Endothelial cell of umbilical vein (primary cell): Measurements from ENCODE around the gene TSPAN4. TPM values are rescaled to one million over a fixed set of nuclear protein-coding genes. Genes with fewer than 3 reads are reported as not detected.

Experiments
- BruUV-seq: library from RNA; stranded (reverse); fragments of 400-500 nt; replicated peaks from 2 replicates; lab custom pipeline; 2021; lab: Mats Ljungman, UMichigan
- CTCF ChIA-PET: fragments of 300-600, 350-600 bp; sonication (Branson Sonifier 250); formaldehyde crosslinking; loops from one replicate; lab custom pipeline; 2021; ENCODE audit warnings: antibody characterized with exemption, inconsistent platforms; lab: Charles Lee
- POLR2A ChIA-PET: fragments of 300-600, 350-600 bp; sonication (Branson Sonifier 250); formaldehyde crosslinking; loops from one replicate; lab custom pipeline; 2021; ENCODE audit warnings: antibody characterized with exemption, inconsistent platforms; lab: Charles Lee
- DNase-seq: peaks from one replicate; pipeline ENCODE4 v3.0.0-alpha.2; 2011; ENCODE audit warnings: low read depth, low spot score
- FAIRE-seq: peaks from 2 replicates; lab custom pipeline; 2011; peaks lifted over from hg19 to GRCh38; lab: Jason Lieb, UNC
- H2AFZ ChIP-seq: 2 replicates; pipeline ENCODE4 v1.6.0; 2012; ENCODE audit warnings: low read depth, low read length, control low read depth, inconsistent platforms
- H3K27ac ChIP-seq: 2 replicates; pipeline ENCODE4 v1.5.1; 2011; ENCODE audit warnings: low read depth, mild to moderate bottlenecking, control low read depth, low read length, moderate library complexity; ENCODE audit not compliant: insufficient read depth
- H3K27me3 ChIP-seq, 2 experiments: 2 replicates each; pipeline versions ENCODE4 v1.6.0 to v1.6.1; 2011; ENCODE audit warnings: low read length in 2 of 2, mixed read lengths in 1 of 2; ENCODE audit not compliant: control insufficient read depth in 2 of 2, insufficient read depth in 2 of 2
- H3K36me3 ChIP-seq, 2 experiments: 2 replicates in 1 of 2; 3 replicates in 1 of 2; pipeline ENCODE4 v1.5.1; 2011; ENCODE audit warnings: low read length in 2 of 2, mild to moderate bottlenecking in 1 of 2, moderate library complexity in 1 of 2; ENCODE audit not compliant: control insufficient read depth in 2 of 2, insufficient read depth in 2 of 2; ENCODE audit errors: extremely low read depth in 1 of 2
- H3K4me1 ChIP-seq: 3 replicates; pipeline ENCODE4 v1.5.1; 2011; ENCODE audit warnings: mild to moderate bottlenecking, low read length; ENCODE audit not compliant: control insufficient read depth, insufficient read depth; ENCODE audit errors: extremely low read depth
- H3K4me2 ChIP-seq: 2 replicates; pipeline ENCODE4 v1.6.1; 2011; ENCODE audit warnings: low read length, control low read depth, mixed read lengths; ENCODE audit not compliant: insufficient read depth
- H3K4me3 ChIP-seq, 3 experiments: fragments of 200-600 bp in 1 of 3; sonication (generic), shearing (Covaris generic) in 1 of 3; replicated peaks in 1 of 3; 2 replicates each; pipeline ENCODE4 v1.5.1; 2011 to 2016; ENCODE audit warnings: control low read depth in 3 of 3, low read length in 3 of 3, mild to moderate bottlenecking in 2 of 3, inconsistent platforms in 1 of 3, low read depth in 1 of 3, moderate library complexity in 1 of 3; ENCODE audit not compliant: insufficient read depth in 1 of 3
- H3K79me2 ChIP-seq: 2 replicates; pipeline ENCODE4 v1.6.0; 2012; ENCODE audit warnings: low read length, inconsistent platforms; ENCODE audit not compliant: control insufficient read depth, insufficient read depth
- H3K9ac ChIP-seq: replicated peaks from 2 replicates; pipeline ENCODE3; 2011; ENCODE audit warnings: low read length, control low read depth; ENCODE audit not compliant: insufficient read depth; ENCODE audit errors: extremely low read depth
- H3K9me1 ChIP-seq: replicated peaks from 3 replicates; pipeline ENCODE4 v1.6.0; 2011; ENCODE audit warnings: mild to moderate bottlenecking, low read length; ENCODE audit not compliant: control insufficient read depth, insufficient read depth; ENCODE audit errors: extremely low read depth
- H3K9me3 ChIP-seq: replicated peaks from 2 replicates; pipeline ENCODE4 v1.5.1; 2012; ENCODE audit warnings: low read length, inconsistent platforms; ENCODE audit not compliant: control insufficient read depth, insufficient read depth
- H4K20me1 ChIP-seq: replicated peaks from 2 replicates; pipeline ENCODE3; 2011; ENCODE audit warnings: mild to moderate bottlenecking, low read length; ENCODE audit not compliant: control insufficient read depth, insufficient read depth; ENCODE audit errors: extremely low read depth
- CTCF ChIP-seq, 2 donors: IDR thresholded peaks; 1 replicate in 1 of 2; 2 replicates in 1 of 2; pipeline ENCODE4 v1.5.1; 2011; ENCODE audit warnings: low read length in 2 of 2, mild to moderate bottlenecking in 2 of 2, moderate library complexity in 2 of 2, control low read depth in 1 of 2, inconsistent platforms in 1 of 2, low read depth in 1 of 2; ENCODE audit not compliant: insufficient read depth in 1 of 2; ENCODE audit errors: extremely low read depth in 1 of 2
- EZH2 ChIP-seq: IDR thresholded peaks from 2 replicates; pipeline ENCODE4 v1.6.1; 2012; ENCODE audit warnings: borderline replicate concordance, low read depth, mild to moderate bottlenecking, moderate library complexity, low read length, inconsistent platforms; ENCODE audit not compliant: severe bottlenecking
- FOS ChIP-seq: IDR thresholded peaks from 2 replicates; pipeline ENCODE4 v1.6.1; 2011; ENCODE audit warnings: mild to moderate bottlenecking, low read length, moderate library complexity, borderline replicate concordance; ENCODE audit not compliant: insufficient read depth
- GATA2 ChIP-seq: IDR thresholded peaks from 2 replicates; pipeline ENCODE4 v1.7.0; 2011; ENCODE audit warnings: low read depth, mild to moderate bottlenecking, moderate library complexity, mixed read lengths, low read length; ENCODE audit not compliant: insufficient read length, insufficient read depth
- JUN ChIP-seq: IDR thresholded peaks from 2 replicates; pipeline ENCODE4 v1.6.1; 2011; ENCODE audit warnings: borderline replicate concordance, low read depth; ENCODE audit not compliant: insufficient read length, insufficient read depth
- MAX ChIP-seq: IDR thresholded peaks from 2 replicates; pipeline ENCODE4 v1.6.1; 2011; ENCODE audit not compliant: insufficient read depth, insufficient read length
- MYC ChIP-seq: IDR thresholded peaks from one replicate; pipeline ENCODE4 v1.6.1; 2011; ENCODE audit warnings: mild to moderate bottlenecking, low read depth, low read length
- POLR2A ChIP-seq: IDR thresholded peaks from 2 replicates; pipeline ENCODE4 v1.6.1; 2012; ENCODE audit warnings: low read depth, mild to moderate bottlenecking, control low read depth, low read length
- POLR2AphosphoS5 ChIP-seq: IDR thresholded peaks from 2 replicates; pipeline ENCODE4 v1.6.1; 2012; ENCODE audit warnings: low read depth, mild to moderate bottlenecking, control low read depth, low read length, moderate library complexity; ENCODE audit not compliant: insufficient read depth
- dilution Hi-C: fragments of 300-500 bp; cut with MboI; formaldehyde crosslinking; loops from one replicate; pipeline ENCODE4 v1.15.0; 2019; ENCODE audit warnings: low sequenced_read_pairs; ENCODE audit not compliant: extremely low pct_ligation_motif_present
- intact Hi-C: fragments of 100-400 bp; cut with micrococcal nuclease; formaldehyde crosslinking; loops from one replicate; pipeline ENCODE4 v1.10.0; 2022
- polyA plus RNA-seq, 4 experiments: library from polyadenylated mRNA; depleted of rRNA in 3 of 4; stranded (reverse) in 3 of 4; unstranded in 1 of 4; fragments of >200 nt; gene quantifications; 2 replicates each; pipeline versions ENCODE4 v1.2.1 to v1.2.3, GENCODE V29; 2011 to 2012; ENCODE audit warnings: missing spikeins in 1 of 4
- total RNA-seq: library from RNA; stranded (reverse); gene quantifications from 2 replicates; pipeline ENCODE4 v1.2.3, GENCODE V29; 2021

Gene TSPAN4
- total and polyA plus RNA-seq, 2 donors (not counting 3 experiments of a cell fraction or from before 2014, with no cell fraction given): 114 to 199 TPM

- Histone ChIP-seq H3K27ac (no peak overlapping the region), H3K36me3 (peaks cover 0 to 2% of the 10 kb centered on the region in 2 experiments), H3K4me2 (no peak overlapping the region), H3K9me1 (no peaks in the 10 kb centered on the region), H3K4me1 (no peaks in the 10 kb centered on the region), H3K27me3 (no peaks in the 10 kb centered on the region), H3K9me3 (no peaks in the 10 kb centered on the region), H4K20me1 (no peaks in the 10 kb centered on the region), H2AFZ (no peak overlapping the region), H3K4me3 (no peak overlapping the region), H3K9ac (no peak overlapping the region), H3K79me2 (no peaks in the 10 kb centered on the region)
- dilution Hi-C loops (no loop called here), intact Hi-C loops (no loop called here)
- no peak for DNase-seq
- POLR2A ChIA-PET: no interaction called here
- CTCF ChIA-PET: no interaction called here
- no TSS peak for BruUV-seq
- no peak for TF ChIP-seq MYC
- TF ChIP-seq FOS: no peak
- TF ChIP-seq GATA2: no peak
- TF ChIP-seq MAX: no peak
- TF ChIP-seq POLR2A: no peak
- no peak for TF ChIP-seq CTCF (IDR thresholded peaks at IDR 0.05; ENCODE audit: extremely low read depth in 1 of 2, insufficient read depth in 1 of 2, low read depth in 1 of 2, low read length in 2 of 2)
- no peak for TF ChIP-seq POLR2AphosphoS5
- TF ChIP-seq EZH2: no peak
- no peak for TF ChIP-seq JUN
- no peak for FAIRE-seq
Observed at GRCh38 chr11:858053-858761, 15.6 kb downstream of the TSPAN4 start.
